Stimulated activated naive CD8-positive, alpha-beta T cell treated with anti-CD3 and anti-CD28 coated beads, Interleukin-15, Interleukin-2, amounts not matched to agents 100 ng/mL and 50 ng/mL, for 24 hours (primary cell): ENCODE measurements around the gene TTC4.

Experiments
- H3K27ac Mint-ChIP-seq: one replicate; pipeline ENCODE4 v1.8.0; 2021; ENCODE audit warnings: mild to moderate bottlenecking, mixed read lengths
- H3K27me3 Mint-ChIP-seq: one replicate; pipeline ENCODE4 v1.8.0; 2021; ENCODE audit warnings: mixed read lengths
- H3K36me3 Mint-ChIP-seq: one replicate; pipeline ENCODE4 v1.8.0; 2021; ENCODE audit warnings: low read depth, mixed read lengths
- H3K4me1 Mint-ChIP-seq: one replicate; pipeline ENCODE4 v1.8.0; 2021; ENCODE audit warnings: low read depth, mixed read lengths
- H3K4me3 Mint-ChIP-seq: one replicate; pipeline ENCODE4 v1.8.0; 2021; ENCODE audit warnings: mild to moderate bottlenecking, mixed read lengths
- H3K9me3 Mint-ChIP-seq: one replicate; pipeline ENCODE4 v1.8.0; 2021; ENCODE audit warnings: mixed read lengths

TTC4 gene

DNA sequence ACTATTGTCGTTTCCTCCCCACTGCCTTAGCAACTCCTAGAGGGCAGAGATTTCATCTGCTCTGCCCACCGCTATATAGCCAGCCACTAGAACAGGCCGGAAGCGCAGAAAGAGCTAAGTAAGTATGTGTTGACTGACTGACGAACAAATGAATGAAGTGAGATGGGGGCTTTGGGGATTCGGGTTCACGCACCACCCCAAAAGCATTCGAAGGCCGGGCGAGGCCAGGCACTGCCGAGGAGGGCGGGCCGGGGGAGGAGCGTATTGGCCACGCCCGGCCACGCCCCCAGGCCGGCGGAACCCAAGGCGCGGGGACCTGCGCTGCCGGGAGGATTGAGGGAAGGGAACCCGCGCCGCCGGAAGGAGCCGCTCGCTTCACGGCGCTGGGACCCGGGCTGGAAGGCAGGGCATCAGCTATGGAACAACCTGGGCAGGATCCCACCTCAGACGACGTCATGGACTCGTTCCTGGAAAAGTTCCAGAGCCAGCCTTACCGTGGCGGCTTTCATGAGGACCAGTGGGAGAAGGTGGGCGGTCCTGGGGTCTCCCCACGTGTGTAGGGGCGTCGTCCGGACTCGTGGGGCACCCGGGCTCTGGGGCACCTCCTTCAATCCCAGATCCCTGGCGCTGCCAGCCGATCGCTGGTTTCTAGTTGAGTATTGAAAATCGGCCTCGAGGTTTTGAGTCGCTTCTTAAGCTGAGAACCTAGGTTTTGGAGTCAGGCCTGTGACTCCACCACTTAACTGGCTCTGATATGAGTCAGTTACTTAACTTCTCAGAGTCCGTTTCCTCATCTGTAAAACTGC is at the start of gene TTC4:
Gene TTC4 (plus strand): TSS at position 369 of the 806 bp plus-strand sequence. CDS start 48 bp downstream, at position 417.
- H3K27me3 Mint-ChIP-seq: no peaks in the 10 kb centered on the region
- H3K4me3 Mint-ChIP-seq: peak within 1 kb of the TSS; percentile 97
- no peaks in the 10 kb centered on the region for H3K9me3 Mint-ChIP-seq
- H3K27ac Mint-ChIP-seq: peak within 1 kb of the TSS; percentile 97
- peaks cover 33% of the 10 kb centered on the region for H3K36me3 Mint-ChIP-seq
- peaks cover 35% of the 10 kb centered on the region for H3K4me1 Mint-ChIP-seq

DNA sequence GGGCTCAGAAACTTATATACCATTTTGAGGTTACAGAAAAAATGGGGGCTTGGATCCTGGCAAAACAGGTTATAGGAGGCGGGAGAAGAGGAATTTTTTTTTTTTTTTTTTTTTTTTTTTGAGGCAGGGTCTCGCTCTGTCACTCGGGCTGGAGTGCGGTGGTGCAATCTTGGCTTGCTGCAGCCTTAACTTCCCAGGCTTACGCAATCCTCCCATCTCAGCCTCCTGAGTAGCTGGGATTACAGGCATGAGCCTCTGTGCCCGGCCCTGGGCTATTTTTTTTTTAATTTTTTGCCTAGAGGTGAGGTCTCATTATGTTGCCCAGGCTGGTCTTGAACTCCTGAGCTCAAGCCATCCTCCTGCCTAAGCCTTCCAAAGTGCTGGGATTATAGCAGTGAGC is 49.3 kb upstream of the TTC4 start:
- Mint-ChIP-seq H3K4me3 (no peak overlapping the region), H3K36me3 (no peaks in the 10 kb centered on the region), H3K9me3 (no peaks in the 10 kb centered on the region), H3K4me1 (no peaks in the 10 kb centered on the region), H3K27ac (no peak overlapping the region), H3K27me3 (no peaks in the 10 kb centered on the region)

GRCh38 chr1:54667797-54668196 is 47.9 kb upstream of the TTC4 start:
- Mint-ChIP-seq H3K4me3 (no peak overlapping the region), H3K9me3 (no peaks in the 10 kb centered on the region), H3K36me3 (no peaks in the 10 kb centered on the region), H3K27me3 (no peaks in the 10 kb centered on the region), H3K27ac (no peak overlapping the region), H3K4me1 (no peaks in the 10 kb centered on the region)

- no peak overlapping the region for H3K27ac Mint-ChIP-seq
- no peaks in the 10 kb centered on the region for H3K9me3 Mint-ChIP-seq
- H3K27me3 Mint-ChIP-seq: no peaks in the 10 kb centered on the region
- no peaks in the 10 kb centered on the region for H3K36me3 Mint-ChIP-seq
- H3K4me1 Mint-ChIP-seq: no peaks in the 10 kb centered on the region
- H3K4me3 Mint-ChIP-seq: no peak overlapping the region
Observed at GRCh38 chr1:54668567-54668966, 47.1 kb upstream of the TTC4 start.

- no peaks in the 10 kb centered on the region for H3K27me3 Mint-ChIP-seq
- H3K27ac Mint-ChIP-seq: no peak overlapping the region
- no peaks in the 10 kb centered on the region for H3K9me3 Mint-ChIP-seq
- no peaks in the 10 kb centered on the region for H3K36me3 Mint-ChIP-seq
- no peaks in the 10 kb centered on the region for H3K4me1 Mint-ChIP-seq
- no peak overlapping the region for H3K4me3 Mint-ChIP-seq
Observed at GRCh38 chr1:54671985-54672608, 43.6 kb upstream of the TTC4 start.

- Mint-ChIP-seq H3K4me3 (no peak overlapping the region), H3K36me3 (no peaks in the 10 kb centered on the region), H3K4me1 (no peaks in the 10 kb centered on the region), H3K27me3 (no peaks in the 10 kb centered on the region), H3K9me3 (no peaks in the 10 kb centered on the region), H3K27ac (no peak overlapping the region)
Observed at GRCh38 chr1:54678776-54679643, 36.7 kb upstream of the TTC4 start.

DNA sequence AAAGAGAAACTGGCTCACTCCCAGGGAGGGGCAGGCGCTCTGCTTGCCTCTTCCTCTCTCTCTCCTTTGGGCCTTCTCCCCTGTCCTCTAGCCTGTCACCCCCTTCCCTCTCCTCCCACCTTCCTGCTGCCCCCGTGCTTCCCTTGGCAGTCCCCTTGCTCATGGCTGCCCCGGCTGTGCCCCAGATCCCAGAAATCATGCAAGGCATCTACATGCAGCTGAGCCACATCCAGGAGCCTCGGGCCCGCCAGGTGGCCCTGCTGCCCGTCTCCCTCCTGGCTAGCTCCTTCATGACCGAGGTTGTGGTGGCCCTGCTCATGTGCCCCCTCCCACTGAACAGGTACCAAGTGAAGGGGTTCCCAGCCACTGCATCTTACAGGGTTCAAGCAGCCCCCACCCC is 36.0 kb upstream of the TTC4 start:
- Mint-ChIP-seq H3K36me3 (no peaks in the 10 kb centered on the region), H3K9me3 (no peaks in the 10 kb centered on the region), H3K27ac (no peak overlapping the region), H3K27me3 (no peaks in the 10 kb centered on the region), H3K4me1 (no peaks in the 10 kb centered on the region), H3K4me3 (no peak overlapping the region)

- Mint-ChIP-seq H3K4me3 (no peak overlapping the region), H3K9me3 (no peaks in the 10 kb centered on the region), H3K27me3 (no peaks in the 10 kb centered on the region), H3K4me1 (no peaks in the 10 kb centered on the region), H3K36me3 (no peaks in the 10 kb centered on the region), H3K27ac (no peak overlapping the region)
Observed at GRCh38 chr1:54680387-54680786, 35.3 kb upstream of the TTC4 start.

DNA sequence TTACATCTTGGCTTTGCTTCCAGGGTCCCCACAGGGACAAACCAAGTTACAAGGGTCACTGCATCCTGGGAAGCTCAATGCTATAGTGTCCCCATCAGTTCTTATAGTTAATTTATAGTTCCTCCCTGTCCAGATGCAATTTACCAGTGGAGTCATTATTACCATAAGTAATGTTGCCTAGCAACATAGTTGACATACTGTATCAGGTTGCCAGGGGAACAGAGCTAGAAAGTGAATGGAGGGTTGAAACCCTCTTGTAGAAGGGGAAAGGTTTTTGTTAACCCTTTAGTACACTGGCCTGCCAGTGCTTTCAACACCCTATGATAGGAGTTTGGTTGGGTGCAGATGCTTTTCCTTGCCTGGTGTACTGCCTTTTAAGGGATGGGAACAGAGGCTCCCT is 34.3 kb upstream of the TTC4 start:
- no peaks in the 10 kb centered on the region for H3K4me1 Mint-ChIP-seq
- no peaks in the 10 kb centered on the region for H3K36me3 Mint-ChIP-seq
- H3K9me3 Mint-ChIP-seq: no peaks in the 10 kb centered on the region
- no peak overlapping the region for H3K27ac Mint-ChIP-seq
- no peaks in the 10 kb centered on the region for H3K27me3 Mint-ChIP-seq
- H3K4me3 Mint-ChIP-seq: no peak overlapping the region

DNA sequence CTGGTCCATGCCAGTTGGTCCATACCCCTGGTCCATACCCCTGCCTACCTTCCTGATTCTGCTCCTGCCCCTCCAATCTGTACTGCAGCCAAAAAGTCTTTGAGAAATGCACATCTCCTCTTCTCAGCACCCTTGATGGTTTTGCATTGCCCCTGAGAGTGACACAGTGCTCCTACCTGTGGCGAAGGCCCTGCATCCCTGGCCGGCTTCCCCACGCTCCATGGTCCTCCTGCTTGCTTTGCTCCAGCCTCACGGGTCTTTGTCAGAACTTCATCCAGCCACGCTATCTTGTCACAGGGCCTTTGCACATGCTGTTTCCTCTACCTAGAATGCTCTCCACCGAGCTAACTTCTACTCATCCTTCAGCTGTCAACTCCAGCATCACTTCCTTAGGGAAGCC is 32.2 kb upstream of the TTC4 start:
- Mint-ChIP-seq H3K36me3 (no peaks in the 10 kb centered on the region), H3K9me3 (no peaks in the 10 kb centered on the region), H3K4me3 (no peak overlapping the region), H3K27me3 (no peaks in the 10 kb centered on the region), H3K4me1 (no peaks in the 10 kb centered on the region), H3K27ac (no peak overlapping the region)

- Mint-ChIP-seq H3K4me1 (no peaks in the 10 kb centered on the region), H3K9me3 (no peaks in the 10 kb centered on the region), H3K27ac (no peak overlapping the region), H3K4me3 (no peak overlapping the region), H3K36me3 (no peaks in the 10 kb centered on the region), H3K27me3 (no peaks in the 10 kb centered on the region)
Observed at GRCh38 chr1:54685335-54685905, 30.2 kb upstream of the TTC4 start.

DNA sequence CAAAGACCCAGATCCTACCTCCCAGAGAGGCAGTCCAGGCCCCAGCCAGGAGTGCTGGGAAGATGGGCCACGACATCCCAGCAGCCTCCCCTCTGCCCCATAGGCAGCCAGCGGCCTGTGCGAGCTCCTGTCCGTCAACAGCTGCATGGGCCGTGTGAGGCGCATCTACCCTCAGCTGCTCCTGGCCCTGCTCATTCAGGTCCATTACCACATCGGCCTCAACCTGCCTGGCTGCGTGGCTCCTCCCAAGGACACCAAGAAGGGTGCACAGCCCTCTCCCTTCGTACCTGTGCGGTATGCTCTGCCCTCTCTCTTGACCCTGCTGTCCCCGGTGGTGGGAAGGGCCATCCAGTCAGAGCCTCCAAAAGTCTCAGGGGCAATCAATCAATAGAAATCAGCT is 29.5 kb upstream of the TTC4 start:
- no peaks in the 10 kb centered on the region for H3K9me3 Mint-ChIP-seq
- H3K27ac Mint-ChIP-seq: no peak overlapping the region
- H3K27me3 Mint-ChIP-seq: no peaks in the 10 kb centered on the region
- H3K4me3 Mint-ChIP-seq: no peak overlapping the region
- no peaks in the 10 kb centered on the region for H3K4me1 Mint-ChIP-seq
- H3K36me3 Mint-ChIP-seq: no peaks in the 10 kb centered on the region

DNA sequence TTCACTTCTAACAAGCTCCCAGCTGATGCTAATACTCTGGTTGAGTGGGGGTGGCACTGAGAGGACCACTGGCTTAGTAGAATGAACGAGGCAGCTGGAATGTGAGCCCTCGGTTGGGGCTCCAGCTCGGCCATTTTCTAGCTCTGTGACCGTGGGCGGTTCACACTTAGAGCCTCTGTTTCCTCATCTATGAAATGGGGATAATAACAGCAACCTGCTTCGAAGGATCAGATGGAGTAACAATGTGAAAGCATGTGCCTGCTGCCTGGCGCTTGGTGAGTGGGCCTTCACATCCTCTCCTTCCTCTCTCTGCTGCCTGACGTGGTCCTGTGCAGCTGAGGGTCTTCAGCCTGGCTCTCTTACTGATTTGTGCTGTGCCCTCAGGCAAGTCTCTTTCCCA is 20.9 kb upstream of the TTC4 start:
- H3K4me3 Mint-ChIP-seq: no peak overlapping the region
- H3K27ac Mint-ChIP-seq: no peak overlapping the region
- peaks cover 6% of the 10 kb centered on the region for H3K27me3 Mint-ChIP-seq
- no peaks in the 10 kb centered on the region for H3K36me3 Mint-ChIP-seq
- no peaks in the 10 kb centered on the region for H3K9me3 Mint-ChIP-seq
- H3K4me1 Mint-ChIP-seq: no peaks in the 10 kb centered on the region

GRCh38 chr1:54695221-54695620 is 20.4 kb upstream of the TTC4 start:
- Mint-ChIP-seq H3K9me3 (no peaks in the 10 kb centered on the region), H3K4me1 (no peaks in the 10 kb centered on the region), H3K27ac (no peak overlapping the region), H3K36me3 (no peaks in the 10 kb centered on the region), H3K4me3 (no peak overlapping the region), H3K27me3 (peaks cover 6% of the 10 kb centered on the region)

DNA sequence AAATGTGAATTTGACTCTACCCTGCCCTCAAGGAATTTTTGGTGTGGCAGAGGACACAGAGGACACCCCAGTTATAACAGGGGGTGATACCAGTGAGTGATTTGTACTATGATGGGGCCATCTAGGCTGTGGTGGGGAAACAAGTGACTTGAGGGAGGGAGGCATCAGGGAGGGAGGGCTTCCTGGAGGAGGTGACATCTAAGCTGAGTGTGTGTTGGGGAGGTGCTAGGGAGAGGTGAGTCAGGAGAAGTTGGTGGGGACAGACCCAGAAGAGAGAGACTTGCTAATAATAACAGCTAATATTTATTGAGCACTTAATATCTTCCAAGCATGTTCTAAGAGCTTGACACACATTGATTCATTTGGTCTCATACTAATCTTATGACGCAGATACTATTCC is 19.9 kb upstream of the TTC4 start:
- peaks cover 6% of the 10 kb centered on the region for H3K27me3 Mint-ChIP-seq
- H3K27ac Mint-ChIP-seq: no peak overlapping the region
- H3K4me1 Mint-ChIP-seq: no peaks in the 10 kb centered on the region
- no peaks in the 10 kb centered on the region for H3K9me3 Mint-ChIP-seq
- no peak overlapping the region for H3K4me3 Mint-ChIP-seq
- no peaks in the 10 kb centered on the region for H3K36me3 Mint-ChIP-seq
